GM13977 (cell line): ENCODE data around the gene TGFBR3.

Source experiments
- DNase-seq: peaks from one replicate; pipeline ENCODE4 v3.0.0; 2012; ENCODE audit warnings: low spot score
- CTCF ChIP-seq: IDR thresholded peaks from 2 replicates; pipeline ENCODE4 v1.5.1; 2012; ENCODE audit warnings: mild to moderate bottlenecking, control low read depth; ENCODE audit not compliant: insufficient read depth; ENCODE audit errors: extremely low read depth, missing control alignments
- in situ Hi-C: fragments of 300-500 bp; cut with MboI; formaldehyde crosslinking; loops from one replicate; pipeline ENCODE4 v1.12.0; 2022; ENCODE audit warnings: low sequenced_read_pairs, low pct_unique_long_range_greater_than_20kb, mixed read lengths, inconsistent platforms; ENCODE audit not compliant: unreplicated experiment

Gene TGFBR3

DNA sequence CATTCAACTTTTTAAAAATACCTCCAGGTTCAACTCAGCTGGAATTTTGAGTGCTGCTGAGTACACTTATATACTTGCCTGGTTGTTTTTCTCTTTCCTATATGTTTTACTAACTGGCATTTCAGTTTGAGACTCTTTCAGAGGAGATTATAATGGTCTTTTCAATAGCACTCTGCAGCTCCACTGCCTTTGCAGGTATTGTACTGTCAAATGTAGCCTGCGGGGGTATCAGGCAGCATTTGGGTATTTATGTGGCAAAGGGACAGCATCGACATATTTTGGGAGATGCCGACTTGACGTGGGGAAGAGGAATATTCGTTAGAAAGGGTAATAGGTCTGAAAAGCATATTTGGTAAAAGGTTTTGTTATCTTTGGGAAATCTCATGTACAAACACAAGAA lies 11.1 kb upstream of the TGFBR3 start:
- DNase-seq = no peak
- no peak for TF ChIP-seq CTCF
- in situ Hi-C loops = loop anchor here (25.0 kb wide), 1 partner anchor 385 kb away; the partner anchor contains the start of gene CDC7

- TF ChIP-seq CTCF = no peak
- in situ Hi-C loops = loop anchor here (25.0 kb wide), 1 partner anchor 384 kb away; the partner anchor contains the start of gene CDC7
- DNase-seq = no peak
These were observed 10.0 kb upstream of the TGFBR3 start for GRCh38 chr1:91895832-91896556.

GRCh38 chr1:91894036-91894761 lies 8.2 kb upstream of the TGFBR3 start:
- in situ Hi-C loops = loop anchor here (25.0 kb wide), 1 partner anchor 382 kb away; the partner anchor contains the start of gene CDC7
- TF ChIP-seq CTCF = no peak
- DNase-seq = no peak

DNA sequence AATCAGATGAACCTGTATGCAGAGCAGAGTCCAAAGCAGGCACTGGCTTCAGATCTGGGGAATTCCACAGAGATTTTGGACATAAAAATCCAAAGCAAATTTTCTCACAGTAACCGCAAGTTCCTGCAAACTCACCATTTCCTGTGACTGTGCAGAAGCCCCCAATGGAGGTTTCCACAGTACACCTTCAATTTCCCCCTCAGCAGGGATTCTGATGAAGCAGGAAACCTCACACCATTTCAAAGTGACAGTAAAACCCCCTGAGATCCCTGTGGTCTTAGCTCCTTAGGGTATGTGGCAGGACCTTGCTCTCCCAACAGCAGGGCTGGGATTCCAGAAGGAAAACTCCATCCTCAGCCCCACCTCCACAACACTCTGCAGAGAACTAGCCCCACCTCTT lies 6.0 kb upstream of the TGFBR3 start:
- TF ChIP-seq CTCF = no peak
- in situ Hi-C loops = loop anchor here (25.0 kb wide), 1 partner anchor 380 kb away; the partner anchor contains the start of gene CDC7
- no peak for DNase-seq

DNA sequence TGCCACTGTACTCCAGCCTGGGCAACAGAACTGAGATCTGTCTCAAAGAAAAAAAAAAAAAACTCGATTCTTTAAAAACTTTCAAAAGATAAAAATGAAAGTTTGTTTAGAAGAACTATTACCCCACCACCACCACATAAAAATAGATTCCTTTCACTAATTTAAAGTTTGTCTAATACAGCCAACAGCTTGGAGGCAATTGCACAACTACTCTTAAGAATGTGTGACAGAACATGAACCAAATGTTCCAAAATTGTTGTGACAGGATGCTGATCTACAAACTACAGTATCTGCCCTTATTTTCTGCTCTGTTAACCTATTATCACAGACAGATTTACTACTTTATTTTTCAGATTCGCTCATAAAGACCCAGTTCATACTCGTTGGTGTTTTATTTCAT lies 5.5 kb upstream of the TGFBR3 start:
- in situ Hi-C loops = loop anchor here (25.0 kb wide), 1 partner anchor 379 kb away; the partner anchor contains the start of gene CDC7
- no peak for DNase-seq
- no peak for TF ChIP-seq CTCF

- no peak for TF ChIP-seq CTCF
- no peak for DNase-seq
- in situ Hi-C loops = loop anchor here (25.0 kb wide), 1 partner anchor 378 kb away; the partner anchor contains the start of gene CDC7
These were observed 3.9 kb upstream of the TGFBR3 start for GRCh38 chr1:91889717-91890459.
